Glomerular visceral epithelial cell (primary cell): ENCODE measurements around the gene TOE1.
"Not testable (repeated sequence)": the region's sequence is repeated elsewhere in the genome, so short reads cannot be mapped to it uniquely, and the experiment has no call there.

ENCODE experiments used
- DNase-seq: peaks from one replicate; pipeline ENCODE4 v3.0.0-alpha.2; 2016; ENCODE audit errors: extremely low spot score

Gene TOE1

GRCh38 chr1:45355683-45356082, 15.7 kb downstream of the TOE1 start:
- DNase-seq, result no peak

- DNase-seq, result no peak
Measured at GRCh38 chr1:45356186-45356585, 16.2 kb downstream of the TOE1 start.

- DNase-seq, result peak; percentile 55
Measured at GRCh38 chr1:45359882-45360513, 20.0 kb downstream of the TOE1 start.

GRCh38 chr1:45360981-45361380, 21.0 kb downstream of the TOE1 start:
- not testable (repeated sequence) for DNase-seq

- DNase-seq, result no peak
Measured at GRCh38 chr1:45364294-45364693, 24.3 kb downstream of the TOE1 start.

- no peak for DNase-seq
Measured at GRCh38 chr1:45365051-45365450, 25.1 kb downstream of the TOE1 start.

- DNase-seq, result no peak
Measured at GRCh38 chr1:45370575-45370974, 30.6 kb downstream of the TOE1 start.

GRCh38 chr1:45373573-45373972, 33.6 kb downstream of the TOE1 start:
- DNase-seq, result no peak

GRCh38 chr1:45375104-45376090, 35.4 kb downstream of the TOE1 start:
- DNase-seq, result no peak

- no peak for DNase-seq
Measured at GRCh38 chr1:45378184-45378583, 38.2 kb downstream of the TOE1 start.

GRCh38 chr1:45379524-45379923, 39.6 kb downstream of the TOE1 start:
- no peak for DNase-seq

- DNase-seq, result no peak
Measured at GRCh38 chr1:45380125-45380524, 40.2 kb downstream of the TOE1 start.

GRCh38 chr1:45380730-45381129, 40.8 kb downstream of the TOE1 start:
- no peak for DNase-seq

GRCh38 chr1:45381243-45381642, 41.3 kb downstream of the TOE1 start:
- no peak for DNase-seq

- DNase-seq, result no peak
Measured at GRCh38 chr1:45383191-45383590, 43.2 kb downstream of the TOE1 start.

GRCh38 chr1:45384213-45384612, 44.2 kb downstream of the TOE1 start:
- not testable (repeated sequence) for DNase-seq

GRCh38 chr1:45385302-45385701, 45.3 kb downstream of the TOE1 start:
- DNase-seq, result no peak

GRCh38 chr1:45386219-45386618, 46.2 kb downstream of the TOE1 start:
- no peak for DNase-seq
